ENCODE data around the gene GNG13. TPM values are rescaled to one million over a fixed set of nuclear protein-coding genes. Genes with fewer than 3 reads are reported as not detected.
"Not testable (repeated sequence)": the region's sequence is repeated elsewhere in the genome, so short reads cannot be mapped to it uniquely, and the experiment has no call there.

Gene GNG13
- total RNA-seq, 5 donors from 2014 or later (not counting 1 experiment from before 2014, with no cell fraction given), result not detected

GRCh38 chr16:820748-821147 lies 20.2 kb upstream of the GNG13 start:
- H3K27ac ChIP-seq (ENCODE audit: low read length), result no peak overlapping the region
- DNase-seq (no peak), ATAC-seq (replicated peaks in 1 of 4) (no peak)
- H3K4me1 ChIP-seq (ENCODE audit: control insufficient read depth in 1 of 2, extremely low read depth in 1 of 2, insufficient read depth in 2 of 2, low read length in 2 of 2), result peaks cover 6 to 8% of the 10 kb centered on the region in 2 experiments
- H3K9me3 ChIP-seq, result no peaks in the 10 kb centered on the region
- H3K36me3 ChIP-seq (ENCODE audit: control insufficient read depth in 2 of 2, extremely low read depth in 1 of 2, insufficient read depth in 1 of 2, low read length in 1 of 2), result no peaks in the 10 kb centered on the region
- Mint-ChIP-seq H3K36me3 (no peaks in the 10 kb centered on the region), H3K27ac (peak overlapping the region in 1 of 2 donors; percentile 48), H3K27me3 (peaks cover 3 to 22% of the 10 kb centered on the region in 2 donors), H3K9me3 (no peaks in the 10 kb centered on the region), H3K4me1 (peaks cover 9 to 14% (median 11%) of the 10 kb centered on the region in 3 donors), H3K4me3 (no peak overlapping the region)
- WGBS (ENCODE audit: insufficient coverage), result 93% methylated on average over 6 of the region's 12 CpGs
- POLR2A ChIA-PET, result no interaction called here
- CTCF ChIA-PET, result no interaction called here
- peaks cover 0 to 80% of the 10 kb centered on the region in 2 experiments for H3K27me3 ChIP-seq (replicated peaks in 1 of 2; ENCODE audit: control insufficient read depth in 2 of 2, extremely low read depth in 1 of 2, insufficient read depth in 2 of 2, low read length in 1 of 2)
- H3K4me3 ChIP-seq (ENCODE audit: control insufficient read depth in 1 of 2, extremely low read depth in 1 of 2, low read length in 1 of 2), result no peak overlapping the region

- peaks cover 3 to 24% of the 10 kb centered on the region in 2 donors for H3K27me3 Mint-ChIP-seq
- Histone ChIP-seq H3K27me3 (replicated peaks in 1 of 2; ENCODE audit: control insufficient read depth in 2 of 2, extremely low read depth in 1 of 2, insufficient read depth in 2 of 2, low read length in 1 of 2) (peaks cover 0 to 84% of the 10 kb centered on the region in 2 experiments), H3K27ac (ENCODE audit: low read length) (peak overlapping the region; percentile 4)
- not testable (repeated sequence) for H3K9me3 ChIP-seq; H3K36me3 Mint-ChIP-seq; H3K4me1 ChIP-seq (ENCODE audit: control insufficient read depth in 1 of 2, extremely low read depth in 1 of 2, insufficient read depth in 2 of 2, low read length in 2 of 2); H3K4me3 ChIP-seq (ENCODE audit: control insufficient read depth in 1 of 2, extremely low read depth in 1 of 2, low read length in 1 of 2); H3K36me3 ChIP-seq (ENCODE audit: control insufficient read depth in 2 of 2, extremely low read depth in 1 of 2, insufficient read depth in 1 of 2, low read length in 1 of 2); H3K9me3 Mint-ChIP-seq; ATAC-seq (replicated peaks in 1 of 4); DNase-seq
- peaks cover 9 to 14% (median 11%) of the 10 kb centered on the region in 3 donors for H3K4me1 Mint-ChIP-seq
- H3K27ac Mint-ChIP-seq, result peak overlapping the region; percentile 73 to 84
- peak overlapping the region in 1 of 3 donors; percentile 48 for H3K4me3 Mint-ChIP-seq
- CTCF ChIA-PET, result interaction anchor here in 1 of 2 donors (0.6 kb wide), 1 partner anchor 228 kb away, joined by 9 read pairs; no protein-coding TSS in a partner anchor
- POLR2A ChIA-PET, result interaction anchor here in 1 of 2 donors (0.6 kb wide), 1 partner anchor 14 kb away, joined by 3 read pairs; no protein-coding TSS in a partner anchor
- WGBS (ENCODE audit: insufficient coverage), result 29% methylated on average over 6 of the region's 10 CpGs
Observed at GRCh38 chr16:820044-820408, 19.5 kb upstream of the GNG13 start.

GRCh38 chr16:819336-820043 lies 19.0 kb upstream of the GNG13 start:
- peak overlapping the region; percentile 73 to 84 for H3K27ac Mint-ChIP-seq
- Histone ChIP-seq H3K36me3 (ENCODE audit: control insufficient read depth in 2 of 2, extremely low read depth in 1 of 2, insufficient read depth in 1 of 2, low read length in 1 of 2) (no peaks in the 10 kb centered on the region), H3K27me3 (replicated peaks in 1 of 2; ENCODE audit: control insufficient read depth in 2 of 2, extremely low read depth in 1 of 2, insufficient read depth in 2 of 2, low read length in 1 of 2) (peaks cover 0 to 84% of the 10 kb centered on the region in 2 experiments), H3K4me1 (ENCODE audit: control insufficient read depth in 1 of 2, extremely low read depth in 1 of 2, insufficient read depth in 2 of 2, low read length in 2 of 2) (peaks cover 6 to 8% of the 10 kb centered on the region in 2 experiments), H3K4me3 (ENCODE audit: control insufficient read depth in 1 of 2, extremely low read depth in 1 of 2, low read length in 1 of 2) (peak overlapping the region in 1 of 2 donors; percentile 11), H3K27ac (ENCODE audit: low read length) (peak overlapping the region; percentile 4), H3K9me3 (no peaks in the 10 kb centered on the region)
- peaks cover 3 to 29% of the 10 kb centered on the region in 2 donors for H3K27me3 Mint-ChIP-seq
- POLR2A ChIA-PET, result interaction anchor here in 1 of 2 donors (0.6 kb wide), 1 partner anchor 15 kb away, joined by 3 read pairs; no protein-coding TSS in a partner anchor
- H3K9me3 Mint-ChIP-seq, result no peaks in the 10 kb centered on the region
- CTCF ChIA-PET, result interaction anchor here in 1 of 2 donors (0.6 kb wide), 1 partner anchor 229 kb away, joined by 9 read pairs; no protein-coding TSS in a partner anchor
- H3K4me3 Mint-ChIP-seq, result peak overlapping the region in 1 of 3 donors; percentile 48
- DNase-seq, result peak in 34 of 35 experiments; percentile 8 to 66 (median 38)
- 8% methylated on average over 19 of the region's 23 CpGs for WGBS (ENCODE audit: insufficient coverage)
- H3K4me1 Mint-ChIP-seq, result peaks cover 9 to 14% (median 11%) of the 10 kb centered on the region in 3 donors
- peak; percentile 45 to 98 (median 71) for ATAC-seq (replicated peaks in 1 of 4)
- H3K36me3 Mint-ChIP-seq, result no peaks in the 10 kb centered on the region

- 83% methylated on average over 1 of the region's 2 CpGs for WGBS (ENCODE audit: insufficient coverage)
Observed at GRCh38 chr16:818592-818991, 18.1 kb upstream of the GNG13 start.

GRCh38 chr16:818132-818531 lies 17.6 kb upstream of the GNG13 start:
- 82% methylated on average over 6 of the region's 8 CpGs for WGBS (ENCODE audit: insufficient coverage)
- CTCF ChIA-PET, result no interaction called here

More at GRCh38 chr16:818592-818991, 18.1 kb upstream of the GNG13 start:
- Histone ChIP-seq H3K36me3 (ENCODE audit: control insufficient read depth in 2 of 2, extremely low read depth in 1 of 2, insufficient read depth in 1 of 2, low read length in 1 of 2) (no peaks in the 10 kb centered on the region), H3K9me3 (no peaks in the 10 kb centered on the region), H3K4me1 (ENCODE audit: control insufficient read depth in 1 of 2, extremely low read depth in 1 of 2, insufficient read depth in 2 of 2, low read length in 2 of 2) (peaks cover 8 to 11% of the 10 kb centered on the region in 2 experiments), H3K4me3 (ENCODE audit: control insufficient read depth in 1 of 2, extremely low read depth in 1 of 2, low read length in 1 of 2) (no peak overlapping the region), H3K27me3 (replicated peaks in 1 of 2; ENCODE audit: control insufficient read depth in 2 of 2, extremely low read depth in 1 of 2, insufficient read depth in 2 of 2, low read length in 1 of 2) (peaks cover 0 to 85% of the 10 kb centered on the region in 2 experiments), H3K27ac (ENCODE audit: low read length) (no peak overlapping the region)
- no peak overlapping the region for H3K4me3 Mint-ChIP-seq
- peaks cover 9 to 14% (median 13%) of the 10 kb centered on the region in 3 donors for H3K4me1 Mint-ChIP-seq
- no peaks in the 10 kb centered on the region for H3K9me3 Mint-ChIP-seq
- ChIA-PET POLR2A (no interaction called here), CTCF (no interaction called here)
- H3K27ac Mint-ChIP-seq, result no peak overlapping the region
- ATAC-seq (replicated peaks in 1 of 4) (no peak), DNase-seq (no peak)
- H3K36me3 Mint-ChIP-seq, result no peaks in the 10 kb centered on the region
- peaks cover 3 to 33% of the 10 kb centered on the region in 2 donors for H3K27me3 Mint-ChIP-seq

GRCh38 chr16:817001-817906 lies 16.7 kb upstream of the GNG13 start:
- WGBS (ENCODE audit: insufficient coverage), result 65% methylated on average over 69 of the region's 71 CpGs
- no peak overlapping the region for H3K27ac ChIP-seq (ENCODE audit: low read length)
- peaks cover 8 to 15% of the 10 kb centered on the region in 2 experiments for H3K4me1 ChIP-seq (ENCODE audit: control insufficient read depth in 1 of 2, extremely low read depth in 1 of 2, insufficient read depth in 2 of 2, low read length in 2 of 2)
- Mint-ChIP-seq H3K36me3 (peaks cover 3% of the 10 kb centered on the region), H3K27me3 (peaks cover 8 to 33% of the 10 kb centered on the region in 2 donors), H3K4me3 (no peak overlapping the region), H3K9me3 (no peaks in the 10 kb centered on the region), H3K4me1 (peaks cover 9 to 16% (median 16%) of the 10 kb centered on the region in 3 donors), H3K27ac (no peak overlapping the region)
- no peaks in the 10 kb centered on the region for H3K9me3 ChIP-seq
- DNase-seq (no peak), ATAC-seq (replicated peaks in 1 of 4) (no peak)
- H3K4me3 ChIP-seq (ENCODE audit: control insufficient read depth in 1 of 2, extremely low read depth in 1 of 2, low read length in 1 of 2), result peak overlapping the region in 1 of 2 donors; percentile 20
- CTCF ChIA-PET, result interaction anchor here in 1 of 2 donors (0.6 kb wide), 1 partner anchor 759 kb away, joined by 7 read pairs; no protein-coding TSS in a partner anchor
- POLR2A ChIA-PET, result no interaction called here
- peaks cover 0 to 84% of the 10 kb centered on the region in 2 experiments for H3K27me3 ChIP-seq (replicated peaks in 1 of 2; ENCODE audit: control insufficient read depth in 2 of 2, extremely low read depth in 1 of 2, insufficient read depth in 2 of 2, low read length in 1 of 2)
- no peaks in the 10 kb centered on the region for H3K36me3 ChIP-seq (ENCODE audit: control insufficient read depth in 2 of 2, extremely low read depth in 1 of 2, insufficient read depth in 1 of 2, low read length in 1 of 2)

More at GRCh38 chr16:818132-818531, 17.6 kb upstream of the GNG13 start:
- Histone ChIP-seq H3K36me3 (ENCODE audit: control insufficient read depth in 2 of 2, extremely low read depth in 1 of 2, insufficient read depth in 1 of 2, low read length in 1 of 2) (no peaks in the 10 kb centered on the region), H3K4me3 (ENCODE audit: control insufficient read depth in 1 of 2, extremely low read depth in 1 of 2, low read length in 1 of 2) (no peak overlapping the region), H3K9me3 (no peaks in the 10 kb centered on the region), H3K27me3 (replicated peaks in 1 of 2; ENCODE audit: control insufficient read depth in 2 of 2, extremely low read depth in 1 of 2, insufficient read depth in 2 of 2, low read length in 1 of 2) (peaks cover 0 to 84% of the 10 kb centered on the region in 2 experiments), H3K4me1 (ENCODE audit: control insufficient read depth in 1 of 2, extremely low read depth in 1 of 2, insufficient read depth in 2 of 2, low read length in 2 of 2) (peaks cover 8 to 15% of the 10 kb centered on the region in 2 experiments), H3K27ac (ENCODE audit: low read length) (no peak overlapping the region)
- Mint-ChIP-seq H3K36me3 (no peaks in the 10 kb centered on the region), H3K4me3 (no peak overlapping the region), H3K4me1 (peaks cover 9 to 14% (median 13%) of the 10 kb centered on the region in 3 donors), H3K27me3 (peaks cover 3 to 30% of the 10 kb centered on the region in 2 donors), H3K9me3 (no peaks in the 10 kb centered on the region), H3K27ac (no peak overlapping the region)
- DNase-seq (no peak), ATAC-seq (replicated peaks in 1 of 4) (no peak)
- POLR2A ChIA-PET, result no interaction called here
